Immature natural killer cell (primary cell): Measurements from ENCODE around the gene FOXK1. TPM values are rescaled to one million over a fixed set of nuclear protein-coding genes. Genes with fewer than 3 reads are reported as not detected.
"Not testable (repeated sequence)": the region's sequence is repeated elsewhere in the genome, so short reads cannot be mapped to it uniquely, and the experiment has no call there.

Experiments
- DNase-seq, 3 donors: peaks; one replicate each; pipeline ENCODE4 v3.0.0; 2022; ENCODE audit warnings: mixed read lengths in 1 of 3
- H3K27ac Mint-ChIP-seq, 6 donors: one replicate each; pipeline ENCODE4 v1.8.0; 2020; ENCODE audit warnings: mixed read lengths in 6 of 6, mild to moderate bottlenecking in 5 of 6, inconsistent platforms in 4 of 6, moderate library complexity in 3 of 6
- H3K27me3 Mint-ChIP-seq, 3 donors: one replicate each; pipeline ENCODE4 v1.8.0; 2020 to 2021; ENCODE audit warnings: low read depth in 3 of 3, mild to moderate bottlenecking in 3 of 3, mixed read lengths in 3 of 3, moderate library complexity in 3 of 3, inconsistent platforms in 1 of 3
- H3K36me3 Mint-ChIP-seq, 3 donors: one replicate each; pipeline ENCODE4 v1.8.0; 2020; ENCODE audit warnings: mixed read lengths in 3 of 3, inconsistent platforms in 2 of 3, mild to moderate bottlenecking in 2 of 3
- H3K4me1 Mint-ChIP-seq, 2 donors: one replicate each; pipeline ENCODE4 v1.8.0; 2020; ENCODE audit warnings: inconsistent platforms in 2 of 2, mild to moderate bottlenecking in 2 of 2, mixed read lengths in 2 of 2, moderate library complexity in 1 of 2
- H3K4me3 Mint-ChIP-seq, 5 donors: one replicate each; pipeline ENCODE4 v1.8.0; 2020; ENCODE audit warnings: mild to moderate bottlenecking in 5 of 5, mixed read lengths in 5 of 5, inconsistent platforms in 3 of 5, moderate library complexity in 3 of 5
- H3K9me3 Mint-ChIP-seq, 6 donors: one replicate each; pipeline ENCODE4 v1.8.0; 2020; ENCODE audit warnings: mild to moderate bottlenecking in 6 of 6, mixed read lengths in 6 of 6, inconsistent platforms in 4 of 6, moderate library complexity in 3 of 6
- polyA plus RNA-seq, 3 donors: library from polyadenylated mRNA; unstranded; fragments of 300-500 nt; fragmentation: Illumina TruSeq; gene quantifications; one replicate each; pipeline ENCODE4 v1.2.3, GENCODE V29; 2021

FOXK1 gene
- polyA plus RNA-seq, 3 donors from 2014 or later = 1.1 to 3.4 (median 1.5) TPM

DNA sequence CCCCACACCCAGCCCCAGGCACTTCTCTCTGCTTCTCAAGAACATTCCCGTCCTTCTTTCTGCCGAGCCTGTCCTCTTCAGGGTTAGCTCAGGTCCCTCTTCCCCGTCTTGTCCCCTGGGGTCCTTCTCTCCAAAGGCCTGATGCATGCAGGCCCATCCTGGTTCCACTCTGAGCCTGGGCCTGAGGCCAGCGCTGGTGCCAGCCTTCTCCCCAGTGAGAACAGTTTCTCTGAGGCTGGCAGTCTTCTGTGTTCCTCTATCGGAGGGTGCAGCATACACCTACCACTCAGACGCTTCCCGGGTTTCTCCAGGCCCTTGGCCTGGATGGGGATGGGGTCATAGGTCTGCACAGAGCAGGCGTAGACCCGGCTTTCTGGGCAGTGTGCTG is 108.0 kb downstream of the FOXK1 start:
- Mint-ChIP-seq H3K4me3 (no peak overlapping the region), H3K9me3 (no peaks in the 10 kb centered on the region), H3K4me1 (peaks cover 15 to 17% of the 10 kb centered on the region in 2 donors), H3K27ac (no peak overlapping the region), H3K27me3 (peaks cover 0 to 2% (median 0%) of the 10 kb centered on the region in 3 donors), H3K36me3 (peaks cover 0 to 6% (median 5%) of the 10 kb centered on the region in 3 donors)
- no peak for DNase-seq

DNA sequence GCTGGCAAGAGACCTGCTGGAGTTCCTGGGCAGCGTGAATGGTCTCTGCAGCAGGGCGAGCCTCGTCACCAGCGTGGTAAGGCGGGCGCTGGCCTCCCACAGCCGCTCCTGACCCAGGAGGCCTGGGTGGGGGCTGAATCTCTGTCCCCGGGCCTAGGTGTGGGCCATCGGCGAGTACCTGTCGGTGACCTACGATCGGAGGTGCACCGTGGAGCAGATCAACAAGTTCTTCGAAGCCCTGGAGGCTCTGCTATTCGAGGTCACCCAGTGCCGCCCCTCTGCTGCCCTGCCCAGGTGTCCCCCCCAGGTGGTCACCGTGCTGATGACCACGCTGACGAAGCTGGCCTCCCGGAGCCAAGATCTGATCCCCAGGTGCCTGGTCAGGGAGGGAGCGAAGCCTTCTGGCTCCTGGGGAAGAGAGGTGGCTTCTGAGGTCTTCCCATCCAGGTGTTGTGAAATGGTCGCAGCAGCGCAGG is 108.5 kb downstream of the FOXK1 start:
- peaks cover 0 to 2% (median 0%) of the 10 kb centered on the region in 3 donors for H3K27me3 Mint-ChIP-seq
- peaks cover 15 to 17% of the 10 kb centered on the region in 2 donors for H3K4me1 Mint-ChIP-seq
- no peak overlapping the region for H3K27ac Mint-ChIP-seq
- DNase-seq = no peak
- H3K36me3 Mint-ChIP-seq = peaks cover 0 to 6% (median 5%) of the 10 kb centered on the region in 3 donors
- H3K9me3 Mint-ChIP-seq = no peaks in the 10 kb centered on the region
- no peak overlapping the region for H3K4me3 Mint-ChIP-seq

DNA sequence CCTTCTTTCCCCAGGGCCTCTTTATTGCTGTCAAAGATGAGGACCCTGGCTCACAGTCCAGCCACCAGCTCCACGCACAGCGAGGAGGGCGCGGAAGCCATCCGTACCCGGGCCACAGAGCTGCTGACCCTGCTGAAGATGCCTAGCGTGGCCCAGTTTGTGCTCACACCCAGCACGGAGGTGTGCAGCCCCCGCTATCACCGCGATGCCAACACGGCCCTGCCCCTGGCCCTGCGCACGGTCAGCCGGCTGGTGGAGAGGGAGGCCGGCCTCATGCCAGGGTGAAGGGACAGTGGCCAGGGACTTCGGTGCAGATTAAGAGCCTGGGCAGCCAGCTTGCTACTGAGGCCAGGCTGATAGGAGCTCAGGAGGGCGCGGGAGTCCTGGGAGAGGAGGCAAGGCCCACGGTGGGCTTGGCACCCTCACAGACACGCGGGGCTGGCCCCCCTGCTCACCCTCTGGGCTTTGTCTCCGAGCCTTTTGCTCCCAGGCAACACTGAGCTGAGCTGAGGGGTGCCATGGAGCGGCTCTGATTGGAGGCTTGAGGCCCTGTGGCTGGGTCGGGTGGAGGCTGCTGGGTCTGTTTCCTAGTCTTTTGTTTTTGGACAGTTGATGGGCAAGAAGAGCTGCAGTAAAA is 109.1 kb downstream of the FOXK1 start:
- peaks cover 0 to 2% (median 0%) of the 10 kb centered on the region in 3 donors for H3K27me3 Mint-ChIP-seq

DNA sequence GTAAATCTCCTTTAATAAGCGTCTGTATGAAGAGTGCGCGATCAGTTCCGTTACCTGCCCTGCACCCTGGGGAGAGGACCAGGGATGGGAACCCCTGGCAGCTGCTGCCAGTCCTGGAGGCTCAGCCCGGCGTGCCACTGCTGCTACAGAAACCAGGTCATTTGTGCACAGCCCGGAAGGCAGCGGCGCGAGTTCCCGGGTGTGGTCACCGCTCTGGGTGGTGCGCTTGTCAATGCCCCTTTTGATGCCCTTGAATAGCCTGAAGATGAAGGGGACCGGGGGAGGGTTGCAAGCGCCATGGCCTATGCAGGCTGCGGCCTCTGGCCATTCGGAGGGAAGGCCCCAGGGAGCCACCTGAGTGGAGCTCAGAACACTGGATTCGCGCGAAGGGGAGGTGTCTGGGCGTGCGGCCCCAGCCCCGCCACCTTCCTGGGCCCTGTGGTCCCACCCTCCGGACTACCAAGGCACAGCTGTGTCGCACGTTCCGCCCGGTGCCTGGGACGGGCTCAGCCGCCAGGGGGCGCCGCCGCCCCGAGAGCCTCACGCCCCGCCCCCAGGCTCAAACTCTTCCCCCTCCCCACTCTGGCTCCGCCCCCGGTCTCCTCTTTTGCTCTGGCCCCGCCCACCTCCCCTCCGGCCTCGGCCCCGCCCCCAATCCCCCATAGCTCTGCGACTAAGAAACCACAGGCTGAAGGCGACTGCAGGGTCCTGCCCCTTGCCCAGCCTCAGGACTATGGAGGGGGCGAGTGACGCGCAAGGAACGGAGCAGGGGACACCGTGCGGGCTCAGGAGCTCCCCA is 109.8 kb downstream of the FOXK1 start:
- H3K4me1 Mint-ChIP-seq = peaks cover 15 to 17% of the 10 kb centered on the region in 2 donors
- H3K4me3 Mint-ChIP-seq = peak overlapping the region in 4 of 5 donors; percentile 15 to 50 (median 34)
- DNase-seq = peak; percentile 74 to 79 (median 78)
- no peaks in the 10 kb centered on the region for H3K9me3 Mint-ChIP-seq
- H3K27ac Mint-ChIP-seq = peak overlapping the region in 4 of 6 donors; percentile 12 to 65 (median 43)
- peaks cover 0 to 2% (median 0%) of the 10 kb centered on the region in 3 donors for H3K27me3 Mint-ChIP-seq
- H3K36me3 Mint-ChIP-seq = peaks cover 0 to 6% (median 5%) of the 10 kb centered on the region in 3 donors

More for the DNA sequence above, 109.1 kb downstream of the FOXK1 start:
- Mint-ChIP-seq H3K9me3 (no peaks in the 10 kb centered on the region), H3K4me1 (peaks cover 15 to 17% of the 10 kb centered on the region in 2 donors), H3K4me3 (peak overlapping the region in 4 of 5 donors; percentile 6 to 50 (median 28)), H3K27ac (peak overlapping the region in 3 of 6 donors; percentile 12 to 65 (median 40)), H3K36me3 (peaks cover 0 to 6% (median 5%) of the 10 kb centered on the region in 3 donors)
- no peak for DNase-seq

DNA sequence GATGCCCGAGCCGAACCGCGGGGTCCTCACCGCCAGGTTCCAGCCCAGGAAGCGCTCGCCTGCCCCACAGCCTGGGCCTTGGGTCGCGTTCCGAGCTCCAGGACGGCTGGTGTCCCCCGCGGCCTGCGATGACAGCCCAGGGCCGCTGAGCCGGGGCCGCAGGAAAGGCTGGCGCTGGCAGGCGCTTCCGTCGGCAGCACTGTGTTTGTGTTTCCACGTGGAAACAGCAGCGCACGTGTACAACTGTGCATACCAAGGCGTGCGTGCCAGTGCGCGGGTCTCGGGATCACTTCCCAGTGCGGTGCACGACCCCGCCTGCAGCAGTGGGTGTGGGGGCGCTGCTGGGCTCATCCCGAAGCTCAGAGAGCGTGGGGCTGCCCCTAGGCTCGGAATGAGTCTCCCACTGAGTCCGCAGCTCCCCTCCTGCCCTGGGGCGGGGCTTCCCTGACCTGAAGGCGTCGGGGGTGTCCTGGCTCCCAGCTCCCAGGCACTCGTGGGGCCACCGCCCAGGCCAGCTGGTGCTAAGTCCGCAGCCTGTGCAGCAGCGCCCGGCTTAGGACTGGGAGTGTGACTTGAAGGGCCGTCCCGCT is 110.5 kb downstream of the FOXK1 start:
- H3K4me1 Mint-ChIP-seq = peaks cover 15 to 17% of the 10 kb centered on the region in 2 donors
- no peak overlapping the region for H3K27ac Mint-ChIP-seq
- H3K36me3 Mint-ChIP-seq = peaks cover 0 to 6% (median 5%) of the 10 kb centered on the region in 3 donors
- peaks cover 0 to 2% (median 2%) of the 10 kb centered on the region in 3 donors for H3K27me3 Mint-ChIP-seq
- H3K9me3 Mint-ChIP-seq = no peaks in the 10 kb centered on the region
- peak overlapping the region in 2 of 5 donors; percentile 8 to 26 for H3K4me3 Mint-ChIP-seq
- peak in 1 of 3 donors; percentile 17 for DNase-seq

DNA sequence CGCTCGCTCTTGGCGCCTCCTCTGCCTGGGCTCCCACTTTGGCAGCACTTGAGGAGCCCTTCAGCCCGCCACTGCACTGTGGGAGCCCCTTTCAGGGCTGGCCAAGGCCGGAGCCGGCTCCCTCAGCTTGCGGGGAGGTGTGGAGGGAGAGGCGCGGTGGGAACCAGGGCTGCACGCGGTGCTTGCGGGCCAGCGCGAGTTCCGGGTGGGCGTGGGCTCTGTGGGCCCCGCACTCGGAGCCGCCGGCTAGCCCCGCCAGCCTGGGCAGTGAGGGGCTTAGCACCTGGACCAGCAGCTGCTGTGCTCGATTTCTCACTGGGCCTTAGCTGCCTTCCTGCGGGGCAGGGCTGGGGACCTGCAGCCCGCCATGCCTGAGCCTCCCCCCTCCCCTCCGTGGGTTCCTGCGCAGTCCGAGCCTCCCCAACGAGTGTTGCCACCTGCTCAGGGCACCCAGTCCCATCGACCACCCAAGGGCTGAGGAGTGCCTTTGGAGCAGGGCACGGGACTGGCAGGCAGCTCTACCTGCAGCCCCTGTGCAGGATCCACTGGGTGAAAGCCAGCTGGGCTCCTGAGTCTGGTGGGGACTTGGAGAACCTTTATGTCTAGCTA is 111.4 kb downstream of the FOXK1 start:
- H3K36me3 Mint-ChIP-seq, H3K27ac Mint-ChIP-seq, DNase-seq, H3K27me3 Mint-ChIP-seq, H3K9me3 Mint-ChIP-seq, H3K4me3 Mint-ChIP-seq: not testable (repeated sequence)
- H3K4me1 Mint-ChIP-seq = peaks cover 15 to 17% of the 10 kb centered on the region in 2 donors

DNA sequence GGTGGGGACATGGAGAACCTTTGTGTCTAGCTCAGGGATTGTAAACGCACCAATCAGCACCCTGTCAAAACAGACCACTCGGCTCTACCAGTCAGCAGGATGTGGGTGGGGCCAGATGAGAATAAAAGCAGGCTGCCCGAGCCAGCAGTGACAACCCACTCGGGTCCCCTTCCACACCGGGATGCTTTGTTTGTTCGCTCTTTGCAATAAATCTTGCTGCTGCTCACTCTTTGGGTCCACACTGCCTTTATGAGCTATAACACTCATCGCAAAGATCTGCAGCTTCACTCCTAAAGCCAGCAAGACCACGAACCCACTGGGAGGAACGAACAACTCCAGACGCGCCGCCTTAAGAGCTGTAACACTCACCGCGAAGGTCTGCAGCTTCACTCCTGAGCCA is 112.1 kb downstream of the FOXK1 start:
- DNase-seq, H3K9me3 Mint-ChIP-seq, H3K27me3 Mint-ChIP-seq, H3K36me3 Mint-ChIP-seq: not testable (repeated sequence)
- peak overlapping the region in 4 of 6 donors; percentile 12 to 62 (median 24) for H3K27ac Mint-ChIP-seq
- H3K4me1 Mint-ChIP-seq = peaks cover 15 to 17% of the 10 kb centered on the region in 2 donors
- H3K4me3 Mint-ChIP-seq = peak overlapping the region; percentile 60 to 82 (median 67)

DNA sequence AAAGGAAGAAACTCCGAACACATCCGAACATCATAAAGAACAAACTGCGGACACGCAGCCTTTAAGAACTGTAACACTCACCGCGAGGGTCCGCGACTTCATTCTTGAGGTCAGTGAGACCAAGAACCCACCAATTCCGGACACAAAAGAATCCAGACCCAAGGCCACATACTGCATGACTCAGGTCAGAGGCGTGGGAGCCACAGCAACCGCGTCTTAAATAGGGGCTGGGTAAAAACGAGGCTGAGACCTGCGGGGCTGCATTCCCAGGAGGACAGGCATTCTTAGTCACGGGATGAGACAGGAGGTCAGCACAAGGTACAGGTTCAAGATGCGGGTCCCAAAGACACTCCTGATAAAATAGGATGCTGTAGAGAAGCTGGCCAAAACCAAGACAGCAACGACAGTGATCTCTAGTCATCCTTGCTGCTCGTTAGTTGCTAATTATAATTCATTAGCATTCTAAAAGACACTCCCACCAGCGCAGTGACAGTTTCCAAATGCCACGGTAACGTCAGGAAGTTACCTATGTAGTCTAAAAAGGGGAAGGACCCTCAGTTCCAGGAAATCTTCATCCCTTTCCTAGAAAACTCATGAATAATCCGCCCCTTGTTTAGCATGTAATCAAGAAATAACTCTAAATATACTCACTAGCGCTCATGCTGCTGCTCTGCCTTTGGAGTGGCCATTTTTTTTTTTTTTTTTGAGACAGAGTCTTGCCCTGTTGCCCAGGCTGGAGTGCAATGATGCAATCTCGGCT is 112.7 kb downstream of the FOXK1 start:
- Mint-ChIP-seq H3K4me3 (peak overlapping the region; percentile 60 to 82 (median 67)), H3K27ac (peak overlapping the region in 4 of 6 donors; percentile 12 to 62 (median 24))

DNA sequence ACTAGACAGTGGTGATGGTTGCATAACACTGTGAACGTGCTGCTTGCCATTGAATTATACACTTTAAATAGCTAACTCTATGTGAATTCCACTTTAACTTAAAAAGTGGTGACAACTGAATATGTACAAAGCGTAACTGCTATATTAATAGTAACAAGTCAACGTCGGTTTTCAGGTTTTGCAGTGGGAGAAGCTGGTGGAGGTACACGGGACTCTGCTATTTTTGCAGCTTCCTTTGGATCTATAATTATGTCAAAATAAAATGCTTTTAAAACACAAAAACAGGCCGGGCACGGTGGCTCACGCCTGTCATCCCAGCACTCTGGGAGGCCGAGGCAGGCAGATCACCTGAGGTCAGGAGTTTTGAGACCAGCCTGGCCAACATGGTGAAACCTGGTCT is 114.4 kb downstream of the FOXK1 start:
- no peak for DNase-seq
- H3K4me3 Mint-ChIP-seq = no peak overlapping the region
- peaks cover 0 to 6% (median 3%) of the 10 kb centered on the region in 3 donors for H3K36me3 Mint-ChIP-seq
- peaks cover 14 to 15% of the 10 kb centered on the region in 2 donors for H3K4me1 Mint-ChIP-seq
- no peaks in the 10 kb centered on the region for H3K9me3 Mint-ChIP-seq
- H3K27ac Mint-ChIP-seq = no peak overlapping the region
- H3K27me3 Mint-ChIP-seq = peaks cover 0 to 2% (median 2%) of the 10 kb centered on the region in 3 donors

More for the DNA sequence above, 112.7 kb downstream of the FOXK1 start:
- no peak for DNase-seq
- Mint-ChIP-seq H3K4me1 (peaks cover 15 to 17% of the 10 kb centered on the region in 2 donors), H3K9me3 (no peaks in the 10 kb centered on the region), H3K36me3 (peaks cover 0 to 6% (median 5%) of the 10 kb centered on the region in 3 donors), H3K27me3 (peaks cover 0 to 2% (median 2%) of the 10 kb centered on the region in 3 donors)

DNA sequence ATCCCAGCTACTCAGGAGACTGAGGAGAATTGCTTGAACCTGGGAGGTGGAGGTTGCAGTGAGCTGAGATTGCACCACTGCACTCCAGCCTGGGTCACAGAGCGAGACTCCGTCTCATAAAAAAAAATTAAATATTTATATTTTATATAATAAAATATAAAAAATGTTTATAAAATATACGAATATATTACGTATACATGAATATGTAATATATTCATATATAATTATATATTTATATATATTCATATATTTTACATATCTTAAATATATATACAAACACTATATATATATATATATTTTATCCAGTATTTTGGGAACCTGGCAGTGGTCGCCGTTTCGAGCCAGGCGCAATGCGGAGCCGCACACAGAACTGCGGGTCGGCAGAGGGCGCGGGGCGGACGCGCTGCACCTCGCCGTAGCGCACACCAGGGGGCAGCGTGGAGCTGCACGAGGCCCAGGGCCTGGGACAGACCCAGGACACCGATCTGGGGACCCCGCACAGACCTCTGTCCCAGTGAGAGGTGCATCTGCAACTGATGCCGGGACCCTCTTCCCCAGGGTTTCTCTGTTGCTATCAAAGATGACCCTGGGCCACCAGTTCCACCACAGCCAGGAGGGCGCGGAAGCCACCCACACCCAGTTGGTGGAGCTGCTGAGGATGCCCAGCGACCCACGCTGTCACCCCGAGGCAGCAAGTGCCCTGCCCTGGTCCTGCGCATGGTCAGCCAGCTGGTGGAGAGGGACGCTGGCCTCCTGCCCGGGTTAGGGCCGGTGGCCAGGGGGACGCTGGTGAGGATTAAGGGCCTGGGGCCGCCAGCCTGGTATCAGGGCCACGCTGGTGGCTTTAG is 116.0 kb downstream of the FOXK1 start:
- peaks cover 9 to 11% of the 10 kb centered on the region in 2 donors for H3K4me1 Mint-ChIP-seq
- no peaks in the 10 kb centered on the region for H3K9me3 Mint-ChIP-seq
- peak; percentile 50 to 56 (median 55) for DNase-seq
- no peak overlapping the region for H3K4me3 Mint-ChIP-seq
- peaks cover 0 to 6% (median 0%) of the 10 kb centered on the region in 3 donors for H3K36me3 Mint-ChIP-seq
- H3K27me3 Mint-ChIP-seq = peaks cover 0 to 2% (median 2%) of the 10 kb centered on the region in 3 donors
- no peak overlapping the region for H3K27ac Mint-ChIP-seq

DNA sequence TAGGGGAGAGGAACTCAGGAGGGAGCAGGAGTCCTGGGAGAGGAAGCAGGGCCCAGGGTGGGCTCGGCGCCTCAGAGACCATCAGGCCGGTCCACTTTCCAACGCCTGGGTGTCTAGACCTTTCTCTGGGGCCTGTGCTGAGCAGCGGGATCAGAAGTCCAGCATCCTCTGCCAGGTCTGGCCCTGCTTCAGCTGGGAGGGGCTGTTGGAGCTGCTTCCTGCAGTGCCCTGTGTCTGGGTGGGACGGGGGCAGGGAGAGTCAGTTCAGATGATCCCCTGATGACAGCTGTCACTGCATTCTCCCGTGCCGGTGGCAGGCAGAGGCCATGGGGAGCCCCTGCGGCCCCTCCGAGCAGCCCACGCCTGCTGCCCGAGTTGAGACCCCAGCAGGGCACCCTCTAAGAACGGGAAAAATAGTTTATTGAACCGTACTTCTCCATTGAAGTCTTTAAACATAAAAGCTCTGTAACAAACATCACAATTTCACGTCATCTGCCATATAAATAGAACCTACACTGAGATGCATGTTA is 116.7 kb downstream of the FOXK1 start:
- peaks cover 9 to 11% of the 10 kb centered on the region in 2 donors for H3K4me1 Mint-ChIP-seq
- no peak overlapping the region for H3K27ac Mint-ChIP-seq
- H3K27me3 Mint-ChIP-seq = peaks cover 0 to 2% (median 2%) of the 10 kb centered on the region in 3 donors
- no peak for DNase-seq
- peaks cover 0 to 6% (median 0%) of the 10 kb centered on the region in 3 donors for H3K36me3 Mint-ChIP-seq
- no peaks in the 10 kb centered on the region for H3K9me3 Mint-ChIP-seq
- no peak overlapping the region for H3K4me3 Mint-ChIP-seq
